G401.6 (cell line): ENCODE measurements around the gene LAD1.

Experiments
- FAIRE-seq: peaks from 2 replicates; lab custom pipeline; 2012; peaks lifted over from hg19 to GRCh38; lab: Jason Lieb, UNC

The LAD1 gene

DNA sequence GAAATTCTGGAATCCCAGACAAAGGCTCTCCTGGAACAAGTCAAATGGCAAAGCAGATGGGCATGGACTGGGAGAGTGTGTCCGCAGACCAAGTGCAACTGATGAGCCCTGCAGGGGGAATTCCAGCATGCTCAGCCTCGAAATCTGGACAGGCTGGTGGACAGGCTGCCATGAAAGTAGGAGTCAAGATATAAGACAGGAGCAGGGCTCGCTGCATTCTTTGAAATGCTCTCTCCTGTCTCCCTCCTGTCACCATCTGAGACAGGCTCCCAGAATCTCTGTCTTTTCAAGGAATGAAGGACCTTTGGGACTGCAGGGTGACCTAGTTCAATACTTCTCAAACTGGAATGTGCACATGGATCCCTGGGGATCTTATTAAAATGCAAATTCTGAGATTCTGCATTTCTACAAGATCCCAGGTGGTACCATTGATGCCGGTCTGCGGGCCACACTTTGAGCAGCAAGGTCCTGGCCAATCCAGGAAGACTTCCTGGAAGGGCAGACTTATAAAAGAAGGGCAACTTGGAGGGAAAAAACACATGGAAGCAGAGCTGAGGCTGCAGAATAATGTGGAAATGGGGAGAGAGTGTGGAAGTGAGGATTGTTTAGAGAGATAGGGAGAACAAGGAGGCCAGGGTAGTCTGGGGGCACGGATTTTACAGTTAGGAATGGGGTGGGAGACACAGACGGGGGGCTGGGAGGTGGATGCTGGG lies 51.5 kb downstream of the LAD1 start:
- FAIRE-seq = no peak

DNA sequence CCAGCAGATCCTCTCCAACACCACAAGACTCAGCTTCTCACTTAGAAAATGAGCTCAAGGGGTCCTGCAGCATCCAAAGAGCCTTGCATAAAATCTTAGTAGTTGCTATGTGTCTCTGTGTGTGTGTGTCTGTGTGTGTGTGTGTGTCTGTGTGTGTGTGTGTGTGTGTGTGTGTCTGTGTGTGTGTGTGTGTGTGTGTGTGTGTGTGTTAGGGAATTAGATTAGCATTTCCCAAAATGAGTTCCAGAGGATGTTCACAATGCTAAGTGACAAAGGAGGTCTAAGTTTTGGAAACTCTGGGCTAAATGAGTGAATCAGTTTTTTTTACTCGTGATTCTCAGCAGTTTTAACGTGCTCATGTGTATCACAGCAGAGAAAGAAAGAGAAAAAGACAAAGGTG lies 52.1 kb downstream of the LAD1 start:
- no peak for FAIRE-seq

DNA sequence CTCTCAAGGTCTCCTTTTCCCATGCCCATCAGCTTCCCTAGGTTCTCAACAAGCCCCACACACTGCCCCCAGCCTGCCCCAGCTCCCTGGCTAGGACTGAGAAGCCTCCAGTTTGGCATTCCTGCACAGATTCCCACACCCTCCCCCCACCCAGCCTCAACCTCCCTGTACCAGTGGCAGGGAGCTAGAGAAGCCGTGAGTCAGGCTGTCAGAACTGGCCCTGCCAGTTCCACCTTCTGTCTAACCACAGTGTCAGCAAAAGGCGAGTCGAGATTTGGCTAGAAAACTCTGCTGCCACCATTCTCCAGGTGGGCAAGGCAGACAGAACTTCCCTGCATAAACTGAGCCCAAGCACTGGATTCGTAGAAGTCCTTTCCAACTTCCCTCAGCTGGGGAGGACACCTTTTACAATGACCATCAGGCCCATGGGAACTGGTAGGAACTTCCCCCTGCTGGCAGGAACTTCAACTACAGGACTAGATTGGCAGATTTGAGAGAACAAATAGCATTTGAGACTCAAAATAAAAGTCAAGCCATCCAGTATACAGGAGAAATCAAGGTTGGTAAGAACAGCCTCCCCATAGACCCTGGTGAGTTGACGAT lies 52.7 kb downstream of the LAD1 start:
- peak; percentile 62 for FAIRE-seq

DNA sequence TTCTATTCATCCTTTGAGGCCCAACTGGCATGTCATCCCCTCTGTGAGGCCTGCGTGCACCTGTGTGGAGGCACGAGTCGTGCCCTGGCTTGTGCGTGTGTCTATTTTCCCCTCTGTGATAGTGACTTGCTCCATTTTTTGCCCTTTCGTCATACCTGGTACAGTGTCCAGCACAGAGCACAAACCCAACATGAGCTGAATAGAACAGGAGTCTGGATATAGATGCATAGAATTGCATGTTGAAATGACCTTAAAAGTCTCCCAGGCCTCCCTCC lies 54.1 kb downstream of the LAD1 start:
- no peak for FAIRE-seq

DNA sequence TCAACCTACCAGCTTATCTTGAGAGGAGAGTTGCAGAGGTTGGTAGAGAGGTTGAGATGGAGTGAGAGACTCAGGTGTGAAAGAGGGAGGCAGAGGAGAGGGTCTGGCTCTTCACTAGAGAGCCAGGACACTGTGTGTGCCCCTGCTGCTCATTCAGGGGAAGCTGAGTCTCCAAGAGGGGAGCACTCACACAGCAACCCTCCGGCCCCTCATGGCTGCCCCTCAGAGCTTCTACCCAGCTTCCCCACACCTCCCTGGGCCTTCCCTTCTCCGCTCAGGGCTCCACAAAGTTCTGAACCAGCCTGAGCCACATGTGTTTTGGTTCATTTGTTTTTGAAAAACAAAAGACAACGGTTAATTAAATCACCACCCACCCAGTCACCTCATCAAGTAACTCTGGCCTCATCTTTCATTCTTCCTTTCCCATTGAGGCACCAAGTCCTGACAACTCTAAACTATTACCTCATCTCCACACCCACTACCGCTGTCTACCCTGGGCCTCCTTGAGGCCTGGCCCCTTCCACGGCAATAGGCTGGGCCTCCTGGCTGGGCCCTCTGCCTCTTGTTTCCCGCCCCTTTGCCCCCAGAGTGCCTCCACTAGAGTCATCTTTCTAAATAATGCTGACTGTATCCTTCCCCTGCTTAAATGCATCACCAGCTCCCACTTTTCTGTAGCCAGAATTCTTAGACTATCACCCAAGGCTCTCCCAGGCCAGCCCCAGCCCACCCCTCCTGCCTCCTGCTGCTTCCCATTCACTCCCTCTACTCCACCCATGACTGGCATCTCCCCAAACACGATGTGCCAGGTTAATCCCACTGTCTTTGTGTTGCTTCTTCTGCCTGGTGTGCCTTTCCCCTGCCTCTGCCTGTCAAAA lies 54.7 kb downstream of the LAD1 start:
- no peak for FAIRE-seq

DNA sequence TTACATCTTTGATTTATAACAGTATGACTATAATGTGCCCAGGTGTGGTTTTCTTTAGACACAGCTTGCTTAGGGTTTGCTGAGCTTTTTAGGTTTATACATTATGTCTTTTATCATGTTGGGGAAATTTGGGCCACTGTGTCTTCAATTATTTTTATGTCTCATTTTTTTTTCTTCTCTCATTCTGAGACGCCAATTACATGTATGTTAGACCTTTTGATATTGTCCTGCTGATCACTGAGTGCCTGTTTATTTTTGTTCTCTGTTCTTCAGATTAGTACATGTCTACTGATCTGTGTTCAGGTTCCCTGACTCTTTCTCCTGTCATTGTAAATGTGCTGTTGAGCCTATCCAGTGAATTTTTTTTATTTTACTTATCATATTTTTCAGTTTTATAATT lies 57.7 kb downstream of the LAD1 start:
- FAIRE-seq = no peak

DNA sequence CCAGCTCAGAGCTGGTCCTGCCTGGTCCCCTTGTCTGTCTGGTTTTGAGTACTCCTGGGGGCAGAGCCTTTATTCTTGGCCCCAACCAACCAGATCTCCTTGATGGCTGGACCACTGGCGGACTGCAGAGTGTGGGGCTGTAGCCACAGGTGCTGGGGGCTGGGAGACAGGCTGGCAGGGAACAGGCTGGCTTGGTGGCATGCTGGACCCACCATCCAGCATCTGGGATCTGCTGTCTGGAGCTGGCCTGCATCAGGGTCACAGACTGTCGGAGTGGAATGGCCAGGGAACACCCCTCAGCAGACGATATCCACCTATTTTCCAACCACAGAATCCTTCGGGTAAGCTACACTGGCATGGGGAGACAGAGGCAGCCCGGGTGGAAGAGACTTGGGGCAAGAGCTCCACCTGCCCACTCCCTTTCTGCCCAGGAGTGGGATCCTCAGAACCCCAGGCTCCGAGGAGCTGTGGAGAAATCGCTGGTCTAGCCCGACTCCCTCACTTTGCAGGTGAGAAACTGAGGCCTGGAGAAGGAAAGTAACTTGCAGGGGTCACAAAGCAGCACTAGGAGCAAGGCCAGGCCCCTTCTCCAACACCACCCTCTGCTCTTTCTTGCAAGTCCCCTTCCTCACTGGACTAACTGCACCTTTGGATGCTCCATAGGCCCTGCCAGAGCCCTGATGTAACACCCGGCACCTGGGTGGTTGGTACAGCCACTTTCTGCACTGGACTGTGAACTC lies 62.2 kb downstream of the LAD1 start:
- FAIRE-seq = no peak

DNA sequence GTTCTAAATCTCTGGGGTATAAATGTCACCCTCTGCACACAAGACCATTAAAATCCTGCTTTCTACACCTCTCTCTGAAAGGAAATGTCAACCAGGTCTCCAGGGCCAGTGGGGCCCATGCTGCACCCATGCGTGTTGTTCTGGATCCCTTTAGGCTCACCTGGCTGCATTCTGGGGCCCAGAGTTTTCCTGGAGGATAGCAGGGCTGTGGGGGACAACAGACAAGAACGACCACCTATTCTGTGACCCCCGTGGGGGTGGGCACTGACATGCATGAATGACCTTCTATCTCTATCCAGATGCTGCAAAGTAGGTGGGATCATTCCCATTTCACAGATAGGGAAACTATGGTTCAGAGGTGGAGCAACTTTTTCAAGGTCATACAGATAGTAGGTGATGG lies 63.2 kb downstream of the LAD1 start:
- FAIRE-seq = no peak

DNA sequence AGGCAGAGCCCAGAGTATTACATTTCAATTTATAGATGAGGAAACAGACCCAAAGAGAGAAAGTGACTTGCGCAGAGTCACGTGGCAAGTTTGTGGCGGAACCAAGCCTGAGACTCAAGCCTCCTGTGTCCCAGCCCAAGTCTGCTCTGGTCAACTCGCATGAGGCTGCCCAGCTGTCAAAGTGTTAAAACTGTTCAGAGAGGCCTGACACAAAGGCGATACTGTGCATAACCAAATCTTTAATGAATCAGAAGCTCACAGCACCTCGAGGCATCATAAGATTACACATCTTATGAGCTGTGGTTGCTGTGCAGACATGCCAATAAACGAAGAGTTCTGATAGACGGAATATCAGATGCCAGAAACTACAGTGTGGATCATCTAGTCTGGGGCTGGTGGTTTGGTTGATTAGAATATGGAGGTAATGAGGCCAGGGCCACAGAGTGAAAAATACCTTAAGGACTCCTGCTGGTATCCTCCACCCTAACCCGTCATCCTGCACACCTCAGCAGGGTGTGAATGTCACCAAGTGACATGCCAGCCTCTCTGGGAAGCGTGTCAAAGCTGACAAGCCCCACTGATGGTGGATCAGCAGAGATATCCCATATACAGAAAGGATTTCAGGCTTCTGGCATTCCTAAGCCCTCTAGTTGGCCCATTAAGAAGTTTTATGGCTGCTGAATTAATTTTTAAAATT lies 63.8 kb downstream of the LAD1 start:
- FAIRE-seq = no peak

DNA sequence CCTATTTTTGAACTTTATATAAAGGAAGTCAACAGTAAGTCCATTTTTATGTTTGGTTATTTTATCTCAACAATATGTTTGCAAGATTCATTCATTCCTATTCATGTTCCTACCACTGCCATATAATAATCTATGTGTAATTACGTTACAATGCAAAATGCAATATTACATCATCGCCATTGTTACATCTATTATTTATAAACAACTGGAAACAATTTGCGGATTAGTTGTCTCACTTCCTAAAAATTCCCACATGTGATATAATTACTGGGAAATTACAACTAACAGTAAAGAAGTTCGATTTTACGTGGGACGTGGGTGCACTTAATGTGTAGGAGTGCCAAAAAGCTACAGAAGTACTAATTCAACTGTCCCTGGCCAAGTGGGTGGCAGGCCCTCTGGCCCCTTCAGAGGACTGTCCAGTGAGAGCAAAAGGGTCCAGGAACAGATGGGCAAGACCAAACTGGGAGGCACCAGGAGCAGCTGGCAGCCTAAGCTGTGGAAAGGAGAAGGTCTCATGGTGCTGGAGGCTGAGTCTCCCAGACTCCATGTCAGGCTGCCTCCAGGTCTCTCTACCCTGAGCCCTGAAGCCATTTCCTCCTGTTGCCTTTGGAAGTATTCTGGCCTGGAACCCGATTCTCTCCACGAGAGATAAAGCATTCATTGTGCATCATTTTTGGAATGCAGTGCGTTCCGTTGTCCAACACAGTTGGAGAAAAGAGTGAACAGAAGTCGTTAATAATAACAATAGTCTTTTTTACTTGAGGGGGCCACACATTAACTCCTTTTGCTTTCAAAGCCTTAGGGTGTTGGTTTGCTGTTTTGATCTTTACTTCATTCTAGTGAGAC lies 64.6 kb downstream of the LAD1 start:
- FAIRE-seq = no peak

DNA sequence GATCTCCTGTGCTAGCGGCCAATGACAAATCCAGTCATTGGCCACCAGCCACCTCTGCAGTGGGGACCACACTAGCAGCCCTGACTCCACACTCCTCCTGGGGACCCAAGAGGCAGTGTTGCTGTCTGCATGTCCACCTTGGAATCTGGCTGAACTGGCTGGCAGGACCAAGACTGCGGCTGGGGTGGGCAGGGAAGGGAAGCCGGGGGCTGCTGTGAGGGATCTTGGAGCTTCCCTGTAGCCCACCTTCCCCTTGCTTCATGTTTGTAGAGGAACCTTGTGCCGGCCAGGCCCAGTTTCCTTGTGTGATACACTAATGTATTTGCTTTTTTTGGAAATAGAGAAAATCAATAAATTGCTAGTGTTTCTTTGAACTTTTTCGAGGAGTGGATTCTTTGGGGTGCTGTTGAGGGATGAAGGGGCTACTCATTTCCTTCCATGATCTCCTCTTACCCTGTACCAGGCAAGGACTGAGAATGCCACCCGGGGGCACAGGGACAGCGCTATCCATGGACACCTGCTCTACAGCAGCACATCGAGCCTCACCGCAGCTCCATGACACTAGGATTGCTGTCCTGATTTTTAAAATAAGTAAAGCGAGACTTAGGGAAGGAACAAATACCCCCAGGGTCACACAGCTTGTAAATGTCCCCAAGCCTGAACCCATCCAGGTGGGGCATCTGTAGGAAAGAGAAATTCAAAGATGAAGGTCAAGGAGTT lies 66.3 kb downstream of the LAD1 start:
- no peak for FAIRE-seq

DNA sequence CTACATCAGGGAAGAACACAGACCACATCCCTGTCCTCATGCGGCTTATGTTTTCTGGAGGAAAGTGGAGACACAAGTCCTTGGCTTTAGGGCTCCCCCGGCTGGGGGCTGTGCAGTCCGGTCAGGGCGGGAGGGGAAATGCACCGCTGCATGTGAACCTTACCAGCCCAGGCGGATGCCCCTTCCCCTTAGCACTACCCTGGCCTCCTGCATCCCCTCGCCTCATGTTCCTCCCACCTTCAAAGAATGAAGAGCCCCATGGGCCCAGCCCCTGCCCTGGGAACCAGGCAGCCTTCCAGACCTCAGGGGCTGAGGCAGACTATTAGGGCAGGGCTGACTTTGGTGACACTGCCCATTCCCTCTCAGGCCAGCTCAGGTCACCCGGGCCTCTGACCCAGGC lies 67.1 kb downstream of the LAD1 start:
- FAIRE-seq = no peak

DNA sequence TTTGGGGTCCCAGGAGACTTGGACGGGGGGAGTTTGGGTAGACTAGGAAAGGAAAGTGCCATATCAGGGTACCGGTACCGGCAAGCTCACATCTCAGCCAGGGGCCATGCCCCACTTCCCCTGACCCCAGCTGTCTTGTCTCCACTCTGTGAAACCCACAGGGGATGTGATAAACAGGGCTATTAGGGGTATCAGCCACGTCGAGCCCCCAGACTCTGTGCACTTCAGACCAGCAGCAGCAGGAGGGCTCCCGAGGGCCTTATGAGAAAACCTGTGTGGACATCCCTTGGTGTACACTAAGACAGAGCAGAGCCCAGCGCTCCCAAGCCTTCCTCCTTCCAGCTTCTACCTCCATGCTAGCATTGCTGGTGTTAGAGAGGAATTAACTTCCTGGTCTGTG lies 68.0 kb downstream of the LAD1 start:
- FAIRE-seq = no peak
